Panc1 (cell line): Measurements from ENCODE around the gene RBBP8.

Source experiments
- CTCF ChIP-seq: fragments of 450-650 bp; IDR thresholded peaks from 2 replicates; pipeline ENCODE4 v1.5.1; 2017; ENCODE audit warnings: mild to moderate bottlenecking
- TCF7L2 ChIP-seq: IDR thresholded peaks from 2 replicates; pipeline ENCODE4 v1.6.1; 2011; ENCODE audit warnings: mild to moderate bottlenecking, low read depth, low read length, inconsistent platforms

GRCh38 chr18:22987547-22988189 lies 54.5 kb downstream of the RBBP8 start:
- no peak for TF ChIP-seq TCF7L2
- no peak for TF ChIP-seq CTCF
